AG04449 (cell line): ENCODE data around the gene RPS6KC1.
"Not testable (repeated sequence)": the region's sequence is repeated elsewhere in the genome, so short reads cannot be mapped to it uniquely, and the experiment has no call there.

ENCODE experiments used
- CTCF ChIA-PET: fragments of 350-600 bp; formaldehyde crosslinking; extraction: SDS; loops from one replicate; lab custom pipeline; 2021; ENCODE audit warnings: antibody characterized with exemption; lab: Yijun Ruan, JAX
- POLR2A ChIA-PET: fragments of 400-600, 350-600 bp; formaldehyde crosslinking; extraction: SDS; loops from one replicate; lab custom pipeline; 2020; ENCODE audit warnings: antibody characterized with exemption, inconsistent platforms; lab: Yijun Ruan, JAX
- DNase-seq: peaks from one replicate; pipeline ENCODE4 v3.0.0-alpha.2; 2010; ENCODE audit warnings: low read depth, low spot score
- H3K4me3 ChIP-seq: 2 replicates; pipeline ENCODE4 v1.5.1; 2011; ENCODE audit warnings: low read depth, mild to moderate bottlenecking, control low read depth, low read length
- TF ChIP-seq, protein P1 (sequence below): IDR thresholded peaks from one replicate; pipeline ENCODE4 v1.5.1; 2011; ENCODE audit warnings: mild to moderate bottlenecking, moderate library complexity, low read length, control low read depth, inconsistent platforms; ENCODE audit not compliant: insufficient read depth; ENCODE audit errors: missing control alignments

RPS6KC1 gene

DNA sequence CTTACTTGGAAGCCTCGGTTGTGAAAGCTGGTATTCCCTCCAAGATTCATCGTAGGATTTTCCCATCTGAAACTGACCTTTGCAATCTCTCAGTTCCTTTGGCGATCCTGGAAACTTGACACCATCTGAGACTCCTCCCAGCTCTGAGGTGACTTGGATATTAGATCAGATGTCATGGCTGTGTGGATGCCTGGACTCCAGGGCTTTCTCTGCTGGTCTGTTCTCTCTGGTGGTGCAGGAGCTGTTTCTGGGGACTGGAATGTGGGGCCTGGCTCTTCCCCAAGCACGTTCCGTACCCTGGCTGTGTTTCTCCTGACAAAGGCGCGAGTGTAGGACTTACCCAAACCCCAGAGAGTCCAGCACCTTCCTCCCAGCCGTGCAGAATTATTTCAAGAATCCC, 252.2 kb downstream of the RPS6KC1 start:
- ChIA-PET POLR2A (no interaction called here), CTCF (no interaction called here)
- H3K4me3 ChIP-seq: no peak overlapping the region
- TF ChIP-seq, protein P1, sequence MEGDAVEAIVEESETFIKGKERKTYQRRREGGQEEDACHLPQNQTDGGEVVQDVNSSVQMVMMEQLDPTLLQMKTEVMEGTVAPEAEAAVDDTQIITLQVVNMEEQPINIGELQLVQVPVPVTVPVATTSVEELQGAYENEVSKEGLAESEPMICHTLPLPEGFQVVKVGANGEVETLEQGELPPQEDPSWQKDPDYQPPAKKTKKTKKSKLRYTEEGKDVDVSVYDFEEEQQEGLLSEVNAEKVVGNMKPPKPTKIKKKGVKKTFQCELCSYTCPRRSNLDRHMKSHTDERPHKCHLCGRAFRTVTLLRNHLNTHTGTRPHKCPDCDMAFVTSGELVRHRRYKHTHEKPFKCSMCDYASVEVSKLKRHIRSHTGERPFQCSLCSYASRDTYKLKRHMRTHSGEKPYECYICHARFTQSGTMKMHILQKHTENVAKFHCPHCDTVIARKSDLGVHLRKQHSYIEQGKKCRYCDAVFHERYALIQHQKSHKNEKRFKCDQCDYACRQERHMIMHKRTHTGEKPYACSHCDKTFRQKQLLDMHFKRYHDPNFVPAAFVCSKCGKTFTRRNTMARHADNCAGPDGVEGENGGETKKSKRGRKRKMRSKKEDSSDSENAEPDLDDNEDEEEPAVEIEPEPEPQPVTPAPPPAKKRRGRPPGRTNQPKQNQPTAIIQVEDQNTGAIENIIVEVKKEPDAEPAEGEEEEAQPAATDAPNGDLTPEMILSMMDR: no peak
- no peak for DNase-seq

DNA sequence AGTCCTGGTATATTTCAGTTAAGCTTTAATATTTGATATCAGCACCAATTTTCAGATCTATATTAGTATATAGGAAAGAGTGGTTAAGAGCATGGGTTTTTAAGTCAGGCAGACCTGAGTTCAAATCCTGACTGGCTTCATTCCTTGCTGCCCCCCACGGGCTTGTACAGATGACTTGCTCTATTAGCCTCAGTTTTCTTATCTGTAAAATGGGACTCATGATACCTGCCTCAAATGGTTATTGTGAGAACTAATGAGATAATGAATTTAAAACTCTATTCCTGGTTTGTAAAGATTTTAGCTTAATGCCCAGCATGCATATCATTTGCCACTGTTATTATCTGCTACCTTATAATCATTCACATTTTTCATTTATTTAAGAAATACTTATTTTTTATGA, 264.5 kb downstream of the RPS6KC1 start:
- CTCF ChIA-PET: no interaction called here
- no peak for DNase-seq
- H3K4me3 ChIP-seq: no peak overlapping the region
- POLR2A ChIA-PET: no interaction called here
- TF ChIP-seq, protein P1: no peak

DNA sequence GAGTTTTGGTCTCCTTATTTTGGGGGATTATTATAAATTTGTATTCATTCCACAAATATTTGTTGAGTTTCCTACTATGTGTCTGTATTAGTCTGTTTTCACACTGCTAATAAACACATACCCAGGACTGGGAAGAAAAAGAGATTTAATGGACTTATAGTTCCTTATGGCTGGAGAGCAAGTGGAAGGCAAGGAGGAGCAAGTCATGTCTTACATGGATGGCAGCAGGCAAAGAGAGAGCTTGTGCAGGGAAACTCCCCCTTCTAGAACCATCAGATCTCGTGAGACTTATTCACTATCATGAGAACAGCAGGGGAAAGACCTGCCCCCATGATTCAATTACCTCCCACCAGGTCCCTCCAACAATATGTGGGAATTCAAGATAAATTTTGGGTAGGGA, 267.4 kb downstream of the RPS6KC1 start:
- DNase-seq, POLR2A ChIA-PET, H3K4me3 ChIP-seq, CTCF ChIA-PET: not testable (repeated sequence)

DNA sequence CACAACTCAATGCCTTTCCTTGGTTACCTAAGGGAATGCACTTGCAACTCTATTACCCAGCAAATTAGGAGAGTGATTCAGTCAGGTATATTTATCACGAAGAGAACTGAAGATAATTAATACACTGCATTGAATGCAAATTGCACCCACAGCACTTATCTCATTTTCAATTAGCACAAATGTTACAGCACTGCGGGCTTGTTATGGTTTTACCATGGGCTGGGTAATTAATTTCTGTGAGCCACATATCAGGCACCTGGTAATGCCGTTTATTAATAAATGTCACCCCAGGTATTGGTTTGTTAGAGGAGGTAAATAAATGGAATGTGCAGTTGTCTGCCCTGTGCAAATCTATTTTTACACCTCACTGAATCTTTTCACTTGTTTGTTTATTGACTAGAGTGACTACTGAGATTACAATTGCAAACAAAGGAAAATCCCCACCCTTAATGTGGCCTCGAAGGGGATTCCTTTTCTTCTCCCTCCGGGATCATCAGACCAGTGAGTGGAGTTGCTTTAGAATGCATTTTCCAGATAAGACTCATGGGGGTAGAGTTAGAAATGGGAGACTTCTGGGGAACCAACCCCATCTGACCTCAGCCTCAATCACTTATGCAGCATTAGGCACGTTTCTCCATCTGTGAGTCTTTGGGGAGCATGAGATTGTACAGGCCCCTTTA, 269.3 kb downstream of the RPS6KC1 start:
- DNase-seq: no peak
- TF ChIP-seq, protein P1: no peak
- POLR2A ChIA-PET: no interaction called here
- H3K4me3 ChIP-seq: no peak overlapping the region
- CTCF ChIA-PET: no interaction called here
